Activated CD4-positive, alpha-beta T cell treated with anti-CD3 and anti-CD28 coated beads, Interleukin-2, amount 50 U/mL, for 16 hours (primary cell): ENCODE measurements around the gene OSBPL9.
"Not testable (repeated sequence)": the region's sequence is repeated elsewhere in the genome, so short reads cannot be mapped to it uniquely, and the experiment has no call there.

Source experiments
- DNase-seq: peaks from one replicate; pipeline ENCODE4 v3.0.0-alpha.2; 2020

The OSBPL9 gene

GRCh38 chr1:51638350-51638749 lies 21.5 kb downstream of the OSBPL9 start:
- DNase-seq = no peak

DNA sequence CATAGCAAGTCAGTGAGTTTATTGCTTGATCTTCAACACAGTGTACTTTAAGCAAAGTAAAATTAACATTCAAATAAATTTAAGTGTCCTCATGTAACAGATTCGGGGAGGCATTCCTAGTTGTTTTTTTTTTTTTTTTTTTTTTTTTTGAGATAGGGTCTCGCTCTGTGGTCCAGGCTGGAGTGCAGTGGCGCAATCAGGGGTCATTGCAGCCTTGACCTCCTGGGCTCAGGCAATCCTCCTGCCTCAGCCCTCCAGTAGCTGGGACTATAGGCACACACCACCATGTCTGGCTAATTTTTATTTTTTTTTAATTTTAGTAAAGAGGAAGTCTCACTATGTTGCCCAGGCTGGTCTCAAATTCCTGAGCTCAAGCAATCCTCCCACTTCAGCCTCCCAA lies 22.8 kb downstream of the OSBPL9 start:
- DNase-seq = no peak

- DNase-seq = no peak
Measured at GRCh38 chr1:51641096-51641495, 24.2 kb downstream of the OSBPL9 start.

- no peak for DNase-seq
Measured at GRCh38 chr1:51642739-51643142, 25.8 kb downstream of the OSBPL9 start.

DNA sequence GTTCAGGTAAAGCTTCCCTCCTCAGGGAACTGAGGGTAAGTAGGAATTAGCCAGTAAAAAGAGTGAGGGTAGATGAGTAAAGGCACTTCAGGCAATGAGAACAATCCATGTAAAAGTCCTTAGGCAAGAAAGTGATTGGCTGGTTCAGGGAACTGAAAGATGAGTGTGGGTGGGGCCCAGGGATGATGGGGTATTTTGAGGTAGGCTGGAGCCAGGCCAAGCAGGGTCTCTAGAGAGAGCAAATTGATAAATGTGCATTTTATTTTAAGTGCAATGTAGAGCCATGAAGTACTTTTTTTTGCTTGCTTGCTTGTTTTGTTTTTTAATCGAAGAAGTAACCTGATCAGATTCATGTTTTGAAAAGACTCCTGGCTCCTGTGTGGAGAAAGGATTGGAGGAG lies 26.5 kb downstream of the OSBPL9 start:
- DNase-seq = no peak

DNA sequence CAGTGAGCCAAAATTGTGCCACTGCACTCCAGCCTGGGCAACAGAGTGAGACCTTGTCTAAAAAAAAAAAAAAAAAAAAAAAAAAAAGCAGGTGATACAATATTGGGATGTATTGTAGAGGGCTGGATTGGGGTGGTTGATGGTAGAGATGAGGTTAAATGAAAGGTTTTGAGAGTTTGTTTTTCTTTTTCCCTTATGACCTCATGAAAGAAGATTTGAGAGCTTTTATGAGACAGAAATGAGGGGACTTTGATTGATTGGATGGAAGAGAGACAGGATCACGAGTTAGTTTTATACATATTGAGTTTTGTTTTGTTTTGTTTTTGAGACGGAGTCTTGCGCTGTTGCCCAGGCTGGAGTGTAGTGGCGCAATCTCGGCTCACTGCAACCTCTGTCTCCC lies 27.1 kb downstream of the OSBPL9 start:
- DNase-seq = no peak

DNA sequence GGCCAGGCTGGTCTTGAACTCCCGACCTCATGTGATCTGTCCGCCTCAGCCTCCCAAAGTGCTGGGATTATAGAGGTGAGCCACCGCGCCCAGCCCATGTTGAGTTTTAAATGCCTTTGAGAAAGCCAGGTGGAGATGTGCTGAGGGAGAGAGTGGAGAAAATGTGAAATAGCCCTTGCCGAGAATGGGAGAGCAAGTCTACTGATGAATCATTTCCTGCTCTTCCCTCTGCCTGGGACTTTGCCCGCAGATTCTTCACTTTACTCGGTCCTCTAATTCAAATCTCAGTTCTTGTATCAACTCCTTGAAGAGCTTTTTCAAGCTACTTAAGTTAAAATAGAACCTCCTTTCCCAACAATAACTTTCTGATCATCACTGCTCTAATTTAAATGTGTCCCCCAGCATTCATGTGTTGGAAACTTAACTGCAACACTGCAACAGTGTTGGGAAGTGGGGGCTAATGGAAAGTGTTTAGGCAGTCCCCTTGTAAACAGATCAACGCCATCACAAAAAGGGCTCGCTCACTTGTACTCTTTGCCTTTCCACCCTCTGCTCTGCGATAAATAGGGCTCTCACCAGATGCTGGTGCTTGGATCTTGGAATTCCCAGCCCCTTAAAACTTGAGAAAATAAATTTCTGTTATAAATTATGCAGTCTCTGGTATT lies 27.8 kb downstream of the OSBPL9 start:
- no peak for DNase-seq

GRCh38 chr1:51646592-51646991 lies 29.7 kb downstream of the OSBPL9 start:
- not testable (repeated sequence) for DNase-seq

DNA sequence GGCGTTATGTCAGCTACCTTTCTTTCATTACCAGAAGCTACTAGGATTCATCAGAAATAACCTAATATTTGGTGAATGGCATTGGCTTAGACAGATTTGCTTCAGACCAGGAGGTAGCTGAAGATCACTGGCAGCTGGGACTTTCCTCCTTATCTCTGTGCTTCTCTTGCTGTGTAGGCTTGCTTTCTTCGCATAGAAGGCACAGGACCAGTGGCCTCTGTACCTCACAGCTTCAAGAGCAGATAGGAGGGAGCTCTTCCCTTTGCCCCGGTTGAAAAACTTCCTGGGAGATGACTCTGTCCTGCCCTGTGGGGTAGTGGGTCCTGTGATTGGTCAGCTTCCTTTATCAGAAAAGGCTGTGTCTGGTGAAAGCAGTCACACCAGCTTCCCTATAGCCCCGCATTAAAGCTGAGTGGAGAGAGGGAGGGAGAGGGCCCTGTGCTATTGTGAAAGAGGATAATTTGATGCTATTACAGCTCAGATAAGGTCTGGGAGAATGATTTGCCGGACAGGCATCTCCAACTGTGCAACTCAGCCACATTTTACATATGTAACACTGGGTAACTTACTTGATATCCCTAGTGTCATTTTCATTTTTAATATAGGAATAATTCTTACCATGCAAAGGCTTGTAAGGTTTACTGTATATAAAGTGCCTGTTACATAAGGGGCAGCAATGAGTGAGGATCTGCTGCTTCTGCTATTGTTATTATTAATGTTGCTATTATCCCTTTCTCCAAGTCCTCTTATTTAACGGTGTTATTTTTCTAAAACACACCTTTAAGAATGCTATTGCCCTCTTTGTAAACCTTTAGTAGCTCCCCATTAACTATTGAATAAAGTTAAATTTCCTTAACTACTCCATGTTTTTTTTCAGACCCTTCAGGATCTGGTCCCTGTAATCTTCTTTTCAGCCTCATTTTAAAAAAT lies 31.6 kb downstream of the OSBPL9 start:
- no peak for DNase-seq

DNA sequence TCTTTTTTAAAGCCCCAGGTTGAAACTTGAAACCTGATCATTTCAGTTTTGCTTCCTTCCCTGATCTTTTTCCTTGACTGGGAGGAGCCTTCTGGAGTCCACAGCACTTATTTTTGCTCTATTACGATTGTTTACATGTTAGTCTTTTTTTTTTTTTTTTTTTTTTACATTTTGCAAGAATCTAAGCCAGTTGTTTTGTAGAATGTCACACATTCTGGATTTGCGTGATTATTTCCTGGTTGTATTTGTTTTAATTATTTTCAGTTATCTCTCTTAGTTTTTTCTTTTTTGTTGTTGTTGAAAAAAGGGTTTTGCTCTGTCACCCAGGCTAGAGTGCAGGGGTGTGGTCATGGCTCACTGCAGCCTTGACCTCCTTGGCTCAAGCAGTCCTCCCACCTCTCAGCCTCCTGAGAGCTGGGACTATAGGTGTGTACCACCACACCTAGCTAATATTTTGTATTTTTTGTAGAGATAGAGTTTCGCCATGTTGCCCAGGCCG lies 32.8 kb downstream of the OSBPL9 start:
- no peak for DNase-seq

- DNase-seq = no peak
Measured at GRCh38 chr1:51650198-51650597, 33.3 kb downstream of the OSBPL9 start.

DNA sequence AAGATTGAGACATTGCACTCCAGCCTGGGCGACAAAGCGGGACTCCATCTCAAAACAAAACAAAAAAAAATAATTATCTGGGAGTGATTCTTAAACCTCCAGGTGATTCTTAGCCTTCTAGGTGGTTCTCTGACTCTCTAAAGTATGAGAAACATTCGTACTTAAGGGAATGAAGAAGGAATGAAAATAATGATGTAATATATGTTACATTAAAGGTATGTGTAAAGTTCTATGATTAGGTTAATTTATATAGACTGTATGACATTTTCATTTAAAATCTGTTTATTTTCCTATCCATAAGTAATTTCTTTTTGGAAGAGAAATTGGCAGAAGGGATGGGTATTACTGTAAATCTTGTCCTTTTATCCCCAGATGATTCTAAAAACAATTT lies 34.7 kb downstream of the OSBPL9 start:
- no peak for DNase-seq

GRCh38 chr1:51652599-51652998 lies 35.7 kb downstream of the OSBPL9 start:
- no peak for DNase-seq

DNA sequence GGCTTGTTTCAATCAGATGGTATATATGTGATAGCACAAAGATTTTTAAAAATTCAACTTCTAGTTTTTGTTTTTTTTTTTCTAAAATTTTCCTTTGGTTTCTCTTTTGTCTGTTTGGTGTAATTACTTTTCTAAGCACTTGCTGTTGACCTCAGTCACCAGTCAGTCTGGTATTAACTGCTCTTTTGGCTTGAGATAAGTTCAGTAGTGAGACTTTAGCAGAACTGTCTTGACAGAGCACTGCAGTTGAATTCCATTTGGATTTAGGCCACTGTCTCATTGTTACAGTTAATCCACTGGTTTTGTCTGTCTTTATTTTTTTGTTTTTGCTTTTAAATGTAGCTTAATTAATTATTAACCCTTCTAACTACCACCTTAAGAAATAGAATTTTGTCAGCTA lies 36.2 kb downstream of the OSBPL9 start:
- no peak for DNase-seq

- no peak for DNase-seq
Measured at GRCh38 chr1:51654000-51654399, 37.1 kb downstream of the OSBPL9 start.

GRCh38 chr1:51656374-51656773 lies 39.5 kb downstream of the OSBPL9 start:
- DNase-seq = no peak

- no peak for DNase-seq
Measured at GRCh38 chr1:51660580-51660979, 43.7 kb downstream of the OSBPL9 start.

- DNase-seq = no peak
Measured at GRCh38 chr1:51661081-51661518, 44.2 kb downstream of the OSBPL9 start.

GRCh38 chr1:51663105-51663504 lies 46.2 kb downstream of the OSBPL9 start:
- DNase-seq = no peak

DNA sequence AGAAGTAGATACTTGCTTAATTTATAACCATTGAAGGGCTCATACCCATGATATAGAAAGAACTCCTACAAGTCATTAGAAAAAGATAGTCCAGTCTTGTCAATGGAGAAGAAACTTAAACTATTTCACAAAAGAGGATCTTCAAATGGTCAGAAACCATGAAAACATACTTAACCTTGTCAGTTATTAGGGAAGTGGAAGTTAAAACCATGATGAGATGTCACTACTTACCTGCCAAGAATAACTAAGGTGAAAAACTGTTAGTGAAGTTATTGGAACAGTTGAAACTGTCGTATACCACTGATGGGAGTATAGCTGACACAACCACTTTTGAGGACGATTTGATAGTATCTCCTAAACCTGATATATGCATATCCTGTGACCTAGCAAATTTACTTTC lies 46.8 kb downstream of the OSBPL9 start:
- no peak for DNase-seq

GRCh38 chr1:51664421-51665240 lies 47.7 kb downstream of the OSBPL9 start:
- DNase-seq = no peak

DNA sequence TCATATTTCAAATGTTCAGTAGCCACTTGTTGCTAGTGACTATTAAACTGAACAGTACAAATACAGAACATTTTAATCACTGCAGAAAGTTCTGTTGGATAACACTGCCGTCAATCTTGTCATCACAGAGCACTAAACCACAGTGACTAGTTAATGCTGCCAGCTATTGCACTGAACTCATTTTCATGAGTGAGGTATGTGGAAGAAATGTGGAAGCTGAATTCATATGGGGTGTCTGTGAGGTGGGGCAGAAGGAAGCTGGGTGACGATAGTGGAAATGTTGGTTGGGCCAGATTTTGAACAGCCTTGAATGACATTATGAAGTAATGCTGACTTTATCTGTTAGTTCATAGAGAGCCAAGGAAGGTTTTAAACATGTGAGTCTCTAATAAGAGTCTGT lies 49.6 kb downstream of the OSBPL9 start:
- DNase-seq = no peak

GRCh38 chr1:51667561-51667960 lies 50.7 kb downstream of the OSBPL9 start:
- DNase-seq = no peak
